ENCODE results near the gene CDK17. TPM values are rescaled to one million over a fixed set of nuclear protein-coding genes. Genes with fewer than 3 reads are reported as not detected.
"Not testable (repeated sequence)": the region's sequence is repeated elsewhere in the genome, so short reads cannot be mapped to it uniquely, and the experiment has no call there.

Gene CDK17
- total RNA-seq, 1 donor from 2014 or later: 51.4 TPM

DNA sequence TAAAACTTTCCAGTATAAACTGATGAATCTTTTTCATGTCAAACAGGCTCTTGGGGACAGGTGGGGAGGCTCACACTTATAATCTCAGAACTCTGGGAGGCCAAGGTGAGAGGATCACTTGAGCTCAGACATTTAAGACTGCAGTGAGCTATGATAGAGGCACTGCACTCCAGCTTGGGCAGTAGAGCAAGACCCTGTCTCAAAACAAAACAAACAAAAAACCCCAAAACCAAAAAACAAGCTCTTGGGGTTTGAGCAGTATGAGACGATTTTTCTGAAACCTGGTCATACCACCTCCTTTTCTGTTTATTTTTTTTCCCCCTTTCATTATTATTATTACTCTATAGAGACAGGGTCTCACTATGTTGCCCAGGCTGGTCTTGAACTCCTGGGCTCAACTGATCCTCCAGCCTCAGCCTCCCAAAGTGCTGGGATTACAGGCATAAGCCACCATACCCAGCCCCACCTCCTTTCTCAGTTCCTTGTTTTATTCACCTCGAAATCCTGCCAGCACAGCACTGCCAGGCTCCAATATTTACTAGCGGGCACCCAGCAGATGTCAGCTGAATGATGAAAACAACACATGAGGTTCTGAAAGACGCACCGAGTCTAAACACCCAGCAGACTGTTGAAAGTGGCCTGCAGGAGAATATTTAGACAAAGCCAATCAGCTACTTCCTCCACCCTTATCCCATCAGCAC is 19.5 kb upstream of the CDK17 start:
- intact Hi-C loops (cut with micrococcal nuclease): loop anchor here (1.0 to 5.0 kb wide), 2 partner anchors 26 to 68 kb away; partner anchors contain the start of gene CFAP54

DNA sequence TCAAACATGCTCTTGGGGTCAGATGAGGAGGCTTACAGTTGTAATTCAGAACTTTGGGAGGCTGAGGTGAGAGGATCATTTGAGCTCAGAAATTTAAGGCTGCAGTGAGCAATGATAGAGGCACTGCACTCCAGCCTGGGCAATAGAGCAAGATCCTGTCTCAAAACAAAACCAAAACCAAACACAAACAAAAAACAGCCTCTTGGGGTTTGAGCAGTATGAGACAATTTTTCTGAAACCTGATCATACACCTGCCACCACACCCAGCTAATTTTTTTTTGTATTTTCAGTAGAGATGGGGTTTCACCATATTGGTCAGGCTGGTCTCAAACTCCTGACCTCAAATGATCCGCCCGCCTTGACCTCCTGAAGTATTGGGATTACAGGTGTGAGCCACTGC is 17.4 kb upstream of the CDK17 start:
- intact Hi-C loops (cut with micrococcal nuclease): loop anchor here (1.0 to 5.0 kb wide), 4 partner anchors 16 to 100 kb away; partner anchors contain the start of gene CFAP54

GRCh38 chr12:96416033-96416799 is 16.0 kb upstream of the CDK17 start:
- intact Hi-C loops (cut with micrococcal nuclease): loop anchor here (5.0 kb wide), 1 partner anchor 71 kb away; the partner anchor contains the start of gene CFAP54

DNA sequence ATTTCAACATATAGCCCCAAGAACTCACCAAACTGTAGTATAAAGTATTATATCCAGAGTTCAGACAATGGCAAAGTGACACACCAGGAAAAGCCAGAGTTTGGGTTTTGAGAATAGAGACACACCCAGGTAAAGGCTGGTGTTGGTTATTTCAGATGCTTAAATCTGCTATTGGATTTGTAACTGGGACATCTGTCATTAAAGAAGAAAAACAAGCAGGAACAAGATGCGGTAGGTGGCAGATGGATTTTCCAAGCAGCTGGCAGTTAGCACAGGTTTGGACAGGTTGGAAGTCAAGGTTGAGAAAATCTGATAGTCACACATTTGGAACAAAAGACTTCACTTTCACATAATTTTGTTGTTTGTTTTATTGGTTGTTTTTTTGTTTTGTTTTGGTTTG is 14.4 kb upstream of the CDK17 start:
- intact Hi-C loops (cut with micrococcal nuclease): loop anchor here (5.0 kb wide), 1 partner anchor 73 kb away; the partner anchor contains the start of gene CFAP54

- intact Hi-C loops (cut with micrococcal nuclease): no loop called here
Observed at GRCh38 chr12:96412431-96412830, 12.2 kb upstream of the CDK17 start.

GRCh38 chr12:96409731-96410130 is 9.5 kb upstream of the CDK17 start:
- intact Hi-C loops (cut with micrococcal nuclease): no loop called here

- intact Hi-C loops (cut with micrococcal nuclease): no loop called here
Observed at GRCh38 chr12:96408993-96409392, 8.8 kb upstream of the CDK17 start.

DNA sequence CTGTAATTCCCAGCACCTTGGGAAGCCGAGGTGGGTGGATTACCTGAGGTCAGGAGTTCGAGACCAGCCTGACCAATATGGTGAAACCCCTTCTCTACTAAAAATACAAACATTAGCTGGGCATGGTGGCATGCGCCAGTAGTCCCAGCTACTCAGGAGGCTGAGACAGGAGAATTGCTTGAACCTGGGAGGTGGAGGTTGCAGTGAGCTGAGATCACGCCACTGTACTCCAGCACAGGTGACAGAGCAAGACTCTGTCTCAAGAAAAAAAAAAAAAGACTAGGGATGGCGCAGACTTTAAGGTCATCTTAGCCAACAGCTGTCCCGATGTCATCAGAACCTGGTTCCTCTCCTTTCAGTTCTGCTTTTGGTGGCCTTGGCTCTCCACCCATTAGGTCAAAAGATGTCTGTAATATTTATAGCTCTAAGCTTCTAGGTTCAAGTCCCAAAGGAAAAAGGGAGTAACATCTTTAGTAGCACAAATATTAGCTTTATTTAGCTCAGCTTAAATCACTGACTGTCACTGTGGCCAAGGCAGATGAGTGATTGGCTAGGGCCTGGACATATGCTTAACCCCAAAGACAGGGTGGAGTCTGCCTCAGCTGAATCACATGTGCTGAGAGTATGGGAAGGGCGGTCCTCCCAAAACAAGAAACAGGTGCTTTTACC is 7.3 kb upstream of the CDK17 start:
- intact Hi-C loops (cut with micrococcal nuclease): not testable (repeated sequence)

DNA sequence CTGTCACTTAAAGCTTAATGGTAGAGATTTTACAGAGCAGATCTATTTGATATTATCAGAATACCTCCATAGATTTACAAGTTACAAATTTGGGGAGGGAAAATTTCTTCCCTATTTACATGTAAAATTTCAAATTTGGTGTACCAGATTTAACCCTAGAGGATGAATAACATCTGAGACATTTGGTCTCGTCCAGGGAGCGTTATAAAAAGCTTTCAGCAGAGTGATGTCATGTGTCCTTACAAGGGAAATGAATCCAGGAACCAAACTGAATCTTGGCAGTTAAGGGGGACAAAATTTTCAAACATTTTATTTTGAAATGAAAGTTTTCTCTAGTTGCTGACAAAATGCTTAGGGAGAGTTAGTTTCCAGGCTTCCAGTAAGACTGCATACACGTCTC is 4.5 kb upstream of the CDK17 start:
- intact Hi-C loops (cut with micrococcal nuclease): loop anchor here (5.0 kb wide), 1 partner anchor 98 kb away; no protein-coding TSS in a partner anchor

GRCh38 chr12:96403870-96404269 is 3.6 kb upstream of the CDK17 start:
- intact Hi-C loops (cut with micrococcal nuclease): loop anchor here (5.0 kb wide), 1 partner anchor 98 kb away; no protein-coding TSS in a partner anchor

GRCh38 chr12:96402522-96402921 is 2.3 kb upstream of the CDK17 start:
- intact Hi-C loops (cut with micrococcal nuclease): loop anchor here (5.0 kb wide), 1 partner anchor 100 kb away; no protein-coding TSS in a partner anchor

DNA sequence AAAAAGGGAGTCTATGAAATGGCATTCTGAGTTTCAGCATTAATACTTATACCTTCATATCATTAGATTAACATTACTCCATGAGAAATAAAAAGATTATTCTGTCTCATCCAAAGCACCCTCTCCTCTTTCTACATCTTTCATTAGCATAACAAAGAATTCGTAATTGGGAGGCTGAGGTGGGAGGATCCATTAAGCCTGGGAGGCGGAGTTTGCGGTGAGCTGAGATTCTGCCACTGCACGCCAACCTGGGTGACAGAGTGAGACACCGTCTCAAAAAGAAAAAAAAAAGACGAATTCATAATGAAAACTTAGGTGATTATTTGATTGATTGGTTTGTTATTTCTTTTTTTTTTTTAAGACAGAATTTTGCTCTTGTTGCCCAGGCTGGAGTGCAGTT is 1.8 kb upstream of the CDK17 start:
- intact Hi-C loops (cut with micrococcal nuclease): loop anchor here (5.0 kb wide), 1 partner anchor 100 kb away; no protein-coding TSS in a partner anchor

DNA sequence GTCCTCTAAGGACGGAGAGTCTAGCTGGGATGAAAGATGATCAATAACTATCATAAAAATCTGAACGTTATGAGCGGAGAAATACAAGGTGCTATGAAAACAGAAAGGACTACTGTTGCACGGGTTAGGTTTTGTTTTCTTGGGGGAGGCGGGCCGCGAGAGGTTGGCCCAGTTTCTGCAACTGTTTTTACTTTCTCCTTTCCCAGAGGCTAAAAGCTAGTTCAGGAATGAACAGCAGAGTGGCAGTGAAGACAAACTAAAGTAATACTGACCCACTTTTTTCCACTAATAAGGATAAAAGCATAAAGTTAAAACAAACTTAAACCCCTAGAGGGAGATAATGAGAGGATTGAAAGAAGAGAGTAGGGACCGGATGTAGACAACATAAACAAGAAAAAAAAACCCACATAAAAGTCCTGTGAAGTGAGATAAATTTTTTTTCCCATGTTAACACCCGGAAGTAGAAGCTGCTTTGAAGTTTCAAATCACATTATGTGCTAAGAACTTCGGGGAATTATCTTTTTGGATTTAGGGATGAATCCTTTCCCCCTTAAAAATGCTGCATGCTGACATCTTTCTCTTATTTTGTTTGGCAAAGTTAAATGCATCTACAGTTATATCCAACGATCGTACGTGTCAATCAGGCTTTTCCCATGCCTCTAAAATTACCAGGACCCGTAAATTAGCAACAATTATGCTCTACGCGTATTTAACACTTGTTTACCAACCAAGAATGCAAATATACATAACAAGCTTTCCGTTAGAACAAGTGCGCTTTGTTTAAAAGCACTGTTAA is 1.0 kb upstream of the CDK17 start:
- intact Hi-C loops (cut with micrococcal nuclease): loop anchor here (1.0 to 5.0 kb wide), 15 partner anchors 16 to 542 kb away; partner anchors contain the start of genes AMDHD1, CCDC38, CFAP54 and LTA4H

DNA sequence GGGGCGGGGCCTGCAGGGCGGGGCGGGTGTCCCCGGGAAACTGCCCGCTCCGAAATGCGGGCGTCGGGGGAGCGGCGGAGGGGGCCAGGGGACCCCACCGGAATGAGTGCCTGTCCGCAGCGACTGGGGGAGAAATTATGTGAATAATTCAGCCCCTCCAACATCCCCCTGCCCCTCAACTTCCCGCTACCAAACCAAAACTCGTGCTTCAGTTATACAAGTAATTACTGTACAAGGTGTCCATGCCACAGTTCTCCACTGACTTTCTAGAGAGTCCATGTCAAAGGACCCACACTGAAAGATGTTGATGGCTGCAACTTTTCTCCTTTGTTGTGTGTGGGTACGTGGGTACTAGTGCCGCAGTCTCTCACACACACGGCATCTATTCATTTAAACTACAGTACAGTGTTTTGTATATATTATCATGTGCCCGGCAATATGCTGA is 414 bp upstream of the CDK17 start:
- intact Hi-C loops (cut with micrococcal nuclease): loop anchor here (1.0 to 5.0 kb wide), 16 partner anchors 17 to 542 kb away; partner anchors contain the start of genes AMDHD1, CCDC38, CFAP54 and LTA4H

- intact Hi-C loops (cut with micrococcal nuclease): loop anchor here (1.0 to 10.0 kb wide), 8 partner anchors 8 to 1185 kb away; partner anchors contain the start of genes FGD6 and VEZT
Observed at GRCh38 chr12:96399120-96399918, 920 bp downstream of the CDK17 start.

- intact Hi-C loops (cut with micrococcal nuclease): loop anchor here (1.0 to 10.0 kb wide), 9 partner anchors 7 to 1184 kb away; partner anchors contain the start of genes FGD6 and VEZT
Observed at GRCh38 chr12:96398424-96399119, 1.7 kb downstream of the CDK17 start.

- intact Hi-C loops (cut with micrococcal nuclease): loop anchor here (1.0 to 10.0 kb wide), 7 partner anchors 20 to 1183 kb away; partner anchors contain the start of genes FGD6 and VEZT
Observed at GRCh38 chr12:96397756-96398423, 2.3 kb downstream of the CDK17 start.

- intact Hi-C loops (cut with micrococcal nuclease): loop anchor here (5.0 to 10.0 kb wide), 5 partner anchors 35 to 1182 kb away; partner anchors contain the start of genes FGD6 and VEZT
Observed at GRCh38 chr12:96396914-96397313, 3.3 kb downstream of the CDK17 start.
